ENCODE results near the gene ANKFY1.
A peak's percentile ranks its signal among the peaks of the same experiment; 100 is the strongest.
"Not testable (repeated sequence)": the region's sequence is repeated elsewhere in the genome, so short reads cannot be mapped to it uniquely, and the experiment has no call there.

The ANKFY1 gene

GRCh38 chr17:4256952-4257351 is 6.8 kb downstream of the ANKFY1 start:
- Histone ChIP-seq H3K36me3 (ENCODE audit: control insufficient read depth in 1 of 2, insufficient read depth in 2 of 2, low read length in 2 of 2) (peaks cover 0 to 16% of the 10 kb centered on the region in 2 donors), H3K4me3 (ENCODE audit: low read depth in 1 of 2, low read length in 2 of 2) (no peak overlapping the region), H3K27ac (ENCODE audit: low read length) (no peak overlapping the region), H3K4me1 (ENCODE audit: control insufficient read depth in 1 of 2, insufficient read depth in 2 of 2, low read length in 2 of 2) (peaks cover 5 to 14% of the 10 kb centered on the region in 2 donors), H3K9me3 (ENCODE audit: control insufficient read depth in 1 of 2, low read length in 2 of 2) (peaks cover 0 to 3% of the 10 kb centered on the region in 2 donors), H3K27me3 (ENCODE audit: low read depth, low read length) (no peaks in the 10 kb centered on the region)

GRCh38 chr17:4255271-4255670 is 8.5 kb downstream of the ANKFY1 start:
- H3K27me3 ChIP-seq (ENCODE audit: low read depth, low read length); H3K27ac ChIP-seq (ENCODE audit: low read length); H3K4me3 ChIP-seq (ENCODE audit: low read depth in 1 of 2, low read length in 2 of 2); H3K9me3 ChIP-seq (ENCODE audit: control insufficient read depth in 1 of 2, low read length in 2 of 2); H3K4me1 ChIP-seq (ENCODE audit: control insufficient read depth in 1 of 2, insufficient read depth in 2 of 2, low read length in 2 of 2): not testable (repeated sequence)
- peaks cover 0 to 15% of the 10 kb centered on the region in 2 donors for H3K36me3 ChIP-seq (ENCODE audit: control insufficient read depth in 1 of 2, insufficient read depth in 2 of 2, low read length in 2 of 2)

- Histone ChIP-seq H3K36me3 (ENCODE audit: control insufficient read depth in 1 of 2, insufficient read depth in 2 of 2, low read length in 2 of 2) (no peaks in the 10 kb centered on the region), H3K27me3 (ENCODE audit: low read depth, low read length) (no peaks in the 10 kb centered on the region), H3K9me3 (ENCODE audit: control insufficient read depth in 1 of 2, low read length in 2 of 2) (no peaks in the 10 kb centered on the region), H3K27ac (ENCODE audit: low read length) (no peak overlapping the region), H3K4me3 (ENCODE audit: low read depth in 1 of 2, low read length in 2 of 2) (no peak overlapping the region), H3K4me1 (ENCODE audit: control insufficient read depth in 1 of 2, insufficient read depth in 2 of 2, low read length in 2 of 2) (peaks cover 12 to 32% of the 10 kb centered on the region in 2 donors)
These were observed 12.9 kb downstream of the ANKFY1 start for GRCh38 chr17:4250887-4251286.

GRCh38 chr17:4249452-4250029 is 14.2 kb downstream of the ANKFY1 start:
- H3K4me1 ChIP-seq (ENCODE audit: control insufficient read depth in 1 of 2, insufficient read depth in 2 of 2, low read length in 2 of 2), result peaks cover 12 to 27% of the 10 kb centered on the region in 2 donors
- no peaks in the 10 kb centered on the region for H3K9me3 ChIP-seq (ENCODE audit: control insufficient read depth in 1 of 2, low read length in 2 of 2)
- no peaks in the 10 kb centered on the region for H3K27me3 ChIP-seq (ENCODE audit: low read depth, low read length)
- no peak overlapping the region for H3K27ac ChIP-seq (ENCODE audit: low read length)
- H3K36me3 ChIP-seq (ENCODE audit: control insufficient read depth in 1 of 2, insufficient read depth in 2 of 2, low read length in 2 of 2), result no peaks in the 10 kb centered on the region
- H3K4me3 ChIP-seq (ENCODE audit: low read depth in 1 of 2, low read length in 2 of 2), result no peak overlapping the region

- Histone ChIP-seq H3K4me3 (ENCODE audit: low read depth in 1 of 2, low read length in 2 of 2) (no peak overlapping the region), H3K9me3 (ENCODE audit: control insufficient read depth in 1 of 2, low read length in 2 of 2) (no peaks in the 10 kb centered on the region), H3K4me1 (ENCODE audit: control insufficient read depth in 1 of 2, insufficient read depth in 2 of 2, low read length in 2 of 2) (peaks cover 12 to 27% of the 10 kb centered on the region in 2 donors), H3K27me3 (ENCODE audit: low read depth, low read length) (no peaks in the 10 kb centered on the region), H3K27ac (ENCODE audit: low read length) (no peak overlapping the region), H3K36me3 (ENCODE audit: control insufficient read depth in 1 of 2, insufficient read depth in 2 of 2, low read length in 2 of 2) (no peaks in the 10 kb centered on the region)
These were observed 15.1 kb downstream of the ANKFY1 start for GRCh38 chr17:4248504-4249277.

GRCh38 chr17:4247971-4248388 is 15.8 kb downstream of the ANKFY1 start:
- Histone ChIP-seq H3K4me1 (ENCODE audit: control insufficient read depth in 1 of 2, insufficient read depth in 2 of 2, low read length in 2 of 2) (peaks cover 12 to 27% of the 10 kb centered on the region in 2 donors), H3K9me3 (ENCODE audit: control insufficient read depth in 1 of 2, low read length in 2 of 2) (no peaks in the 10 kb centered on the region), H3K27ac (ENCODE audit: low read length) (peak overlapping the region; percentile 16), H3K4me3 (ENCODE audit: low read depth in 1 of 2, low read length in 2 of 2) (no peak overlapping the region), H3K36me3 (ENCODE audit: control insufficient read depth in 1 of 2, insufficient read depth in 2 of 2, low read length in 2 of 2) (no peaks in the 10 kb centered on the region), H3K27me3 (ENCODE audit: low read depth, low read length) (no peaks in the 10 kb centered on the region)

- Histone ChIP-seq H3K4me3 (ENCODE audit: low read depth in 1 of 2, low read length in 2 of 2) (no peak overlapping the region), H3K4me1 (ENCODE audit: control insufficient read depth in 1 of 2, insufficient read depth in 2 of 2, low read length in 2 of 2) (peaks cover 12 to 27% of the 10 kb centered on the region in 2 donors), H3K36me3 (ENCODE audit: control insufficient read depth in 1 of 2, insufficient read depth in 2 of 2, low read length in 2 of 2) (no peaks in the 10 kb centered on the region), H3K27ac (ENCODE audit: low read length) (peak overlapping the region; percentile 16), H3K27me3 (ENCODE audit: low read depth, low read length) (no peaks in the 10 kb centered on the region), H3K9me3 (ENCODE audit: control insufficient read depth in 1 of 2, low read length in 2 of 2) (no peaks in the 10 kb centered on the region)
These were observed 16.3 kb downstream of the ANKFY1 start for GRCh38 chr17:4247361-4247970.

- Histone ChIP-seq H3K27me3 (ENCODE audit: low read depth, low read length) (no peaks in the 10 kb centered on the region), H3K9me3 (ENCODE audit: control insufficient read depth in 1 of 2, low read length in 2 of 2) (no peaks in the 10 kb centered on the region), H3K36me3 (ENCODE audit: control insufficient read depth in 1 of 2, insufficient read depth in 2 of 2, low read length in 2 of 2) (peaks cover 6 to 7% of the 10 kb centered on the region in 2 donors), H3K4me1 (ENCODE audit: control insufficient read depth in 1 of 2, insufficient read depth in 2 of 2, low read length in 2 of 2) (peaks cover 12 to 26% of the 10 kb centered on the region in 2 donors), H3K4me3 (ENCODE audit: low read depth in 1 of 2, low read length in 2 of 2) (no peak overlapping the region), H3K27ac (ENCODE audit: low read length) (no peak overlapping the region)
These were observed 17.1 kb downstream of the ANKFY1 start for GRCh38 chr17:4246674-4247073.

- H3K27me3 ChIP-seq (ENCODE audit: low read depth, low read length), result no peaks in the 10 kb centered on the region
- H3K27ac ChIP-seq (ENCODE audit: low read length), result no peak overlapping the region
- peaks cover 9 to 31% of the 10 kb centered on the region in 2 donors for H3K36me3 ChIP-seq (ENCODE audit: control insufficient read depth in 1 of 2, insufficient read depth in 2 of 2, low read length in 2 of 2)
These were observed 22.2 kb downstream of the ANKFY1 start for GRCh38 chr17:4241535-4241934.

GRCh38 chr17:4236456-4236855 is 27.3 kb downstream of the ANKFY1 start:
- Histone ChIP-seq H3K4me3 (ENCODE audit: low read depth in 1 of 2, low read length in 2 of 2) (no peak overlapping the region), H3K27me3 (ENCODE audit: low read depth, low read length) (no peaks in the 10 kb centered on the region), H3K4me1 (ENCODE audit: control insufficient read depth in 1 of 2, insufficient read depth in 2 of 2, low read length in 2 of 2) (peaks cover 0 to 12% of the 10 kb centered on the region in 2 donors), H3K36me3 (ENCODE audit: control insufficient read depth in 1 of 2, insufficient read depth in 2 of 2, low read length in 2 of 2) (peaks cover 12 to 24% of the 10 kb centered on the region in 2 donors), H3K27ac (ENCODE audit: low read length) (no peak overlapping the region), H3K9me3 (ENCODE audit: control insufficient read depth in 1 of 2, low read length in 2 of 2) (no peaks in the 10 kb centered on the region)

More at GRCh38 chr17:4241535-4241934, 22.2 kb downstream of the ANKFY1 start:
- no peaks in the 10 kb centered on the region for H3K9me3 ChIP-seq (ENCODE audit: control insufficient read depth in 1 of 2, low read length in 2 of 2)
- no peak overlapping the region for H3K4me3 ChIP-seq (ENCODE audit: low read depth in 1 of 2, low read length in 2 of 2)
- H3K4me1 ChIP-seq (ENCODE audit: control insufficient read depth in 1 of 2, insufficient read depth in 2 of 2, low read length in 2 of 2), result peaks cover 0 to 3% of the 10 kb centered on the region in 2 donors

All from muscle layer of duodenum (tissue), 2 donors.